Transverse colon (tissue), 4 donors: ENCODE data around the gene CUTC.

Experiments
- CTCF ChIP-seq, 5 experiments: fragments of 200-600 bp in 3 of 5; fragments of 450-650 bp in 2 of 5; sonication (generic) in 3 of 5; IDR thresholded peaks; 1 replicate in 2 of 5; 2 replicates in 3 of 5; pipeline ENCODE4 v1.5.1; 2016 to 2017; ENCODE audit warnings: antibody characterized with exemption in 5 of 5, inconsistent platforms in 3 of 5, mild to moderate bottlenecking in 2 of 5, moderate library complexity in 1 of 5
- POLR2A ChIP-seq: fragments of 450-650 bp; IDR thresholded peaks from one replicate; pipeline ENCODE4 v1.6.1; 2016; ENCODE audit warnings: antibody characterized with exemption, mild to moderate bottlenecking, moderate library complexity
- POLR2AphosphoS5 ChIP-seq, 3 donors: sonication (generic); formaldehyde crosslinking; IDR thresholded peaks; one replicate each; pipeline ENCODE4 v1.6.1; 2016; ENCODE audit warnings: antibody characterized with exemption in 3 of 3

DNA sequence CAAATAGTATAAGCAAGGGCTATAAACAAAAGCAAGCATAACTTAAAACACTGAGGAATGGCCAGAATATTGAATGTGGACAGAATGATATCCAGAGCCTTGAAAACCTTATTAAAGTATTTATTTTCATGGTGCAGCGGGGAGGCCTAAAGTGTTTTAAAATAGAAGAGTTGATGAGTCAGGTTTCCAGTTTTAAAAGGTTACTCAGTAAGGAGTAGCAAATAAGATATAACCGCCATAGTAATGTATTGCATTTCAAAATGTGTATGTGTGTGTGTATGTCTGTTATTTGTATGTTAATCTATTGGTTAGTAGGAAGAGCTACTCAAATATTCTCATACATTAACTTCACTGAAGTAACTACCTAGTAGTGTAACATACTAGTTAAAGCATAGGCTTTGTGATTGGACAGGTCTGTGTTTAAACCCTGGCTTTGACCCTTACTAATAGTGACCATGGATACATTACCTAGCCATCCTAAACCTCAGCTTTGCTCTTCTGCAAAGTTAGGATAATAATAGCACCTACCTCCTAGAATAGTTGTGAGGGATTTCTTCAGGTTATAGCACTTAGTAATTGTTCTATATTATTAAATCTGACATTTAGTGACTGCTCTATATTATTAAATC, 16.9 kb downstream of the CUTC start:
- no peak for TF ChIP-seq POLR2A
- TF ChIP-seq CTCF (IDR thresholded peaks at IDR 0.05): no peak
- TF ChIP-seq POLR2AphosphoS5 (IDR thresholded peaks at IDR 0.05): no peak
